Gastrocnemius medialis (tissue), 4 donors: Measurements from ENCODE around the gene SLC5A4.
"Not testable (repeated sequence)": the region's sequence is repeated elsewhere in the genome, so short reads cannot be mapped to it uniquely, and the experiment has no call there.

Source experiments
- POLR2A ChIP-seq, 2 donors: fragments of 450-650 bp; IDR thresholded peaks; one replicate each; pipeline ENCODE4 v1.6.1; 2017; ENCODE audit warnings: antibody characterized with exemption in 2 of 2, mild to moderate bottlenecking in 2 of 2, moderate library complexity in 2 of 2
- TF ChIP-seq, protein P1 (sequence below), 5 experiments: fragments of 450-650 bp in 3 of 5; fragments of 200-600 bp in 2 of 5; sonication (generic) in 2 of 5; IDR thresholded peaks in 4 of 5; conservative IDR thresholded peaks in 1 of 5; 1 replicate in 4 of 5; 2 replicates in 1 of 5; pipeline ENCODE4 v1.5.1; 2016 to 2019; ENCODE audit warnings: antibody characterized with exemption in 5 of 5, mild to moderate bottlenecking in 3 of 5, moderate library complexity in 3 of 5

DNA sequence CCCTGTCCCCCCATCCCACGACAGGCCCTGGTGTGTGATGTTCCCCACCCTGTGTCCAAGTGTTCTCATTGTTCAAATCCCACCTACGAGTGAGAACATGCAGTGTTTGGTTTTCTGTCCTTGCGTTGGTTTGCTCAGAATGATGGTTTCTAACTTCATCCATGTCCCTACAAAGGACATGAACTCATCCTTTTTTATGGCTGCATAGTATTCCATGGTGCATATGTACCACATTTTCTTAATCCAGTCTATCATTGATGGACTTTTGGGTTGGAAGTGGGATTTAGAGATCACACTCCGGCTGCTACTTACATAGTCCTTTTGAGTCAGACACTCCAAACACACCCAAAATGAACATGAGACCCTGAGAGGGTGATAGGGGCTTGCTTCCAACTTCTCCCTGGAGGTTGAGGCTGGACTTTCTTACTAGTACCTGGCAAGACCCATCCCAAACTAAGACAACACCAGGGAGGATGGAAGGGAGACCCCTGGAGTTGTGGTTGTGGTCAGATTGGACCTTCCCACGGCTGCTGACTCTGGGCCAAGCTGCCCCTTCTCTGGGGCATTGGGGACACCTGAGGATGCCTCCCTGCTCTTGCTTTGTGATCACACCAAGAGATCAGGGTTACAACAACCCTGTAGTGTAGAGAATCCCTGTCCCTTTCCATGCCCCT, 57.5 kb downstream of the SLC5A4 start:
- TF ChIP-seq, protein P1, sequence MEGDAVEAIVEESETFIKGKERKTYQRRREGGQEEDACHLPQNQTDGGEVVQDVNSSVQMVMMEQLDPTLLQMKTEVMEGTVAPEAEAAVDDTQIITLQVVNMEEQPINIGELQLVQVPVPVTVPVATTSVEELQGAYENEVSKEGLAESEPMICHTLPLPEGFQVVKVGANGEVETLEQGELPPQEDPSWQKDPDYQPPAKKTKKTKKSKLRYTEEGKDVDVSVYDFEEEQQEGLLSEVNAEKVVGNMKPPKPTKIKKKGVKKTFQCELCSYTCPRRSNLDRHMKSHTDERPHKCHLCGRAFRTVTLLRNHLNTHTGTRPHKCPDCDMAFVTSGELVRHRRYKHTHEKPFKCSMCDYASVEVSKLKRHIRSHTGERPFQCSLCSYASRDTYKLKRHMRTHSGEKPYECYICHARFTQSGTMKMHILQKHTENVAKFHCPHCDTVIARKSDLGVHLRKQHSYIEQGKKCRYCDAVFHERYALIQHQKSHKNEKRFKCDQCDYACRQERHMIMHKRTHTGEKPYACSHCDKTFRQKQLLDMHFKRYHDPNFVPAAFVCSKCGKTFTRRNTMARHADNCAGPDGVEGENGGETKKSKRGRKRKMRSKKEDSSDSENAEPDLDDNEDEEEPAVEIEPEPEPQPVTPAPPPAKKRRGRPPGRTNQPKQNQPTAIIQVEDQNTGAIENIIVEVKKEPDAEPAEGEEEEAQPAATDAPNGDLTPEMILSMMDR (IDR thresholded peaks at IDR 0.05 in 4 of 5, conservative IDR thresholded peaks at IDR 0.05 in 1 of 5), result not testable (repeated sequence)
- TF ChIP-seq POLR2A (IDR thresholded peaks at IDR 0.05), result not testable (repeated sequence)
